ENCODE data around the gene TMEM140.

DNA sequence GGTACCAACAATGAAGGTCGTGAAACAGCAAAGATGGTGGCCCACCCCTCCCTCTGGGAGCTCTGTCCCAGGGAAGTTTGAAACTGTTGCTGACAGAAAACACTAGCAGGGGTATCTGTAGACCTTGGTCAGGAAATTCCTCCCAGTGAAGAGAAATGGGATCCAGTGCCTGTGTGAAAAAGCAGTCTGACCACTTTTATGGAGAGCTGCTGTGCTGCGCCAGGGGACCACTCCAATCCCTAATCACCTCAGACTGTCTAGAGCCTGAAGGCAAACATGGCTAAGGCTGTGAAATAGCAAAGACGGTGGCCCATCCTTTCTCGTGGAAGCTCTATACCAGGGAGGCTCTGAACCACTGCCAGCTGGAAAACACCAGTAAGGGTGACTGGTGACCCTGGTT is 38.3 kb upstream of the TMEM140 start:
- TF ChIP-seq POLR2A (IDR thresholded peaks at IDR 0.05), result no peak
- TF ChIP-seq, protein P1, sequence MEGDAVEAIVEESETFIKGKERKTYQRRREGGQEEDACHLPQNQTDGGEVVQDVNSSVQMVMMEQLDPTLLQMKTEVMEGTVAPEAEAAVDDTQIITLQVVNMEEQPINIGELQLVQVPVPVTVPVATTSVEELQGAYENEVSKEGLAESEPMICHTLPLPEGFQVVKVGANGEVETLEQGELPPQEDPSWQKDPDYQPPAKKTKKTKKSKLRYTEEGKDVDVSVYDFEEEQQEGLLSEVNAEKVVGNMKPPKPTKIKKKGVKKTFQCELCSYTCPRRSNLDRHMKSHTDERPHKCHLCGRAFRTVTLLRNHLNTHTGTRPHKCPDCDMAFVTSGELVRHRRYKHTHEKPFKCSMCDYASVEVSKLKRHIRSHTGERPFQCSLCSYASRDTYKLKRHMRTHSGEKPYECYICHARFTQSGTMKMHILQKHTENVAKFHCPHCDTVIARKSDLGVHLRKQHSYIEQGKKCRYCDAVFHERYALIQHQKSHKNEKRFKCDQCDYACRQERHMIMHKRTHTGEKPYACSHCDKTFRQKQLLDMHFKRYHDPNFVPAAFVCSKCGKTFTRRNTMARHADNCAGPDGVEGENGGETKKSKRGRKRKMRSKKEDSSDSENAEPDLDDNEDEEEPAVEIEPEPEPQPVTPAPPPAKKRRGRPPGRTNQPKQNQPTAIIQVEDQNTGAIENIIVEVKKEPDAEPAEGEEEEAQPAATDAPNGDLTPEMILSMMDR (IDR thresholded peaks at IDR 0.05), result no peak
